Ovary (tissue), 3 donors: ENCODE data around the gene ACVR2A.

ENCODE experiments used
- CTCF ChIP-seq, 3 donors: fragments of 450-650 bp in 2 of 3; fragments of 200-600 bp in 1 of 3; IDR thresholded peaks; one replicate each; pipeline versions ENCODE4 v1.5.1 to v1.8.0; 2016 to 2022; ENCODE audit warnings: antibody characterized with exemption in 3 of 3, mild to moderate bottlenecking in 1 of 3
- EP300 ChIP-seq: sonication (generic); formaldehyde crosslinking; IDR thresholded peaks from one replicate; pipeline ENCODE4 v1.6.1; 2017; ENCODE audit warnings: antibody characterized with exemption
- POLR2A ChIP-seq: fragments of 450-650 bp; IDR thresholded peaks from one replicate; pipeline ENCODE4 v1.6.1; 2017; ENCODE audit warnings: antibody characterized with exemption, mild to moderate bottlenecking, moderate library complexity
- donor health status: DM: no; HTN: no; CAD: no.

- TF ChIP-seq POLR2A (no peak), CTCF (IDR thresholded peaks at IDR 0.05) (no peak), EP300 (no peak)
These were observed 662 bp downstream of the ACVR2A start for GRCh38 chr2:147845411-147845971.
